ENCODE measurements around the gene CLEC16A. TPM values are rescaled to one million over a fixed set of nuclear protein-coding genes. Genes with fewer than 3 reads are reported as not detected.

The CLEC16A gene
- total RNA-seq, 1 donor from 2014 or later, result 19.8 TPM

- no peaks in the 10 kb centered on the region for H3K36me3 ChIP-seq (ENCODE audit: control insufficient read depth, insufficient read depth, low read length)
- DNase-seq (ENCODE audit: low read depth), result no peak
- TF ChIP-seq, protein P1, sequence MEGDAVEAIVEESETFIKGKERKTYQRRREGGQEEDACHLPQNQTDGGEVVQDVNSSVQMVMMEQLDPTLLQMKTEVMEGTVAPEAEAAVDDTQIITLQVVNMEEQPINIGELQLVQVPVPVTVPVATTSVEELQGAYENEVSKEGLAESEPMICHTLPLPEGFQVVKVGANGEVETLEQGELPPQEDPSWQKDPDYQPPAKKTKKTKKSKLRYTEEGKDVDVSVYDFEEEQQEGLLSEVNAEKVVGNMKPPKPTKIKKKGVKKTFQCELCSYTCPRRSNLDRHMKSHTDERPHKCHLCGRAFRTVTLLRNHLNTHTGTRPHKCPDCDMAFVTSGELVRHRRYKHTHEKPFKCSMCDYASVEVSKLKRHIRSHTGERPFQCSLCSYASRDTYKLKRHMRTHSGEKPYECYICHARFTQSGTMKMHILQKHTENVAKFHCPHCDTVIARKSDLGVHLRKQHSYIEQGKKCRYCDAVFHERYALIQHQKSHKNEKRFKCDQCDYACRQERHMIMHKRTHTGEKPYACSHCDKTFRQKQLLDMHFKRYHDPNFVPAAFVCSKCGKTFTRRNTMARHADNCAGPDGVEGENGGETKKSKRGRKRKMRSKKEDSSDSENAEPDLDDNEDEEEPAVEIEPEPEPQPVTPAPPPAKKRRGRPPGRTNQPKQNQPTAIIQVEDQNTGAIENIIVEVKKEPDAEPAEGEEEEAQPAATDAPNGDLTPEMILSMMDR (IDR thresholded peaks at IDR 0.05; ENCODE audit: insufficient read depth, low read length, poor library complexity, severe bottlenecking), result no peak
- no peak overlapping the region for H3K4me3 ChIP-seq (ENCODE audit: low read depth, low read length)
- H3K27me3 ChIP-seq (ENCODE audit: control insufficient read depth, insufficient read depth, low read length), result no peaks in the 10 kb centered on the region
Observed at GRCh38 chr16:10947211-10947787, 2.9 kb downstream of the CLEC16A start.

DNA sequence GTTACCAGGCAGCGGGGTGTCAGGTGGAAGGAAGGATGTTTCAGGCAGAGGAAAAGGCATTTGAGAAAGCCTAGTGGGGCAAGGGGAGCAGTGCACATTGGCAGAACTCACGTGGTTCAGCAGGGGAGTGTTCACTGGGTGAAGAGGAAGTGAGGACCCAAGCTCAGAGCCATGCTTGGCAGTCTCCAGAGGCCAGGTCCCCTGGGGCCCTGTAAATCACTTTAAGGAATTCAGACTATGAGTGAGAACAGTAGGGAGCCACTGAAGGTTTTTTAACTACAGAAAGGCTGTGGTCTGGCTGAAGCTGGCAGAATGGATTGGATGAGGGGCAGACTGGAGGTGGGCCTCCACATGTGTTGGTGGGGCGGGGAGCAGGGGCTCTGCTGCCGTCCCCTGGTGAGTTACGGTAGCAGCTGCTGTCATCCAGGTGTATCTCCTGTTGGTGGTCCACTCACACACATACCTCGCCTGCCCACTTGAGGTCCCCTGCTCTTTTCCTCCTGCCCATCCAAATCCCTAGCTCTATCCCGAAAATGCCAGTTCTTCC, 5.1 kb downstream of the CLEC16A start:
- Histone ChIP-seq H3K27me3 (ENCODE audit: control insufficient read depth, insufficient read depth, low read length) (no peaks in the 10 kb centered on the region), H3K4me3 (ENCODE audit: low read depth, low read length) (no peak overlapping the region), H3K36me3 (ENCODE audit: control insufficient read depth, insufficient read depth, low read length) (no peaks in the 10 kb centered on the region)
- no peak for DNase-seq (ENCODE audit: low read depth)
- TF ChIP-seq, protein P1 (IDR thresholded peaks at IDR 0.05; ENCODE audit: insufficient read depth, low read length, poor library complexity, severe bottlenecking), result no peak

DNA sequence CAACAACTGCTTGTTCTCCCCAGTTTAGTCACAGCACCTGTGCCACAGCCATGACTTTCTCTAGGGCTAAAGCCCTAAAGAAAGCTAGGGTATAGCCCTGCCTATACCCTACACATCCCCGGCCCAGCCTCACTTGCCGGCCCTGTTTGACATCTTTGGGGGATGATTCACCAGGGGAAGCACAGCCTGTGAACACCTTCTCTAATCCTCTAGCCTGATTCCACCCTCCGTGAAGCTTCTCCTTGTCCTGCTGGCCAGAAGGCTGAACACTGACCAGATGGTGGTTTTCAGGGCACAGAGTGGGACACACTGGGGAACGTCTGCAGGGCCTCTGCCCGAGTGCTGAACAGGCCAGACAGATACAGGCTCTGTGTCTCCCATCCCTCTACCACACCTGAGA, 6.0 kb downstream of the CLEC16A start:
- H3K27me3 ChIP-seq (ENCODE audit: control insufficient read depth, insufficient read depth, low read length), result no peaks in the 10 kb centered on the region
- TF ChIP-seq, protein P1 (IDR thresholded peaks at IDR 0.05; ENCODE audit: insufficient read depth, low read length, poor library complexity, severe bottlenecking), result no peak
- no peak for DNase-seq (ENCODE audit: low read depth)
- no peaks in the 10 kb centered on the region for H3K36me3 ChIP-seq (ENCODE audit: control insufficient read depth, insufficient read depth, low read length)
- H3K4me3 ChIP-seq (ENCODE audit: low read depth, low read length), result no peak overlapping the region

DNA sequence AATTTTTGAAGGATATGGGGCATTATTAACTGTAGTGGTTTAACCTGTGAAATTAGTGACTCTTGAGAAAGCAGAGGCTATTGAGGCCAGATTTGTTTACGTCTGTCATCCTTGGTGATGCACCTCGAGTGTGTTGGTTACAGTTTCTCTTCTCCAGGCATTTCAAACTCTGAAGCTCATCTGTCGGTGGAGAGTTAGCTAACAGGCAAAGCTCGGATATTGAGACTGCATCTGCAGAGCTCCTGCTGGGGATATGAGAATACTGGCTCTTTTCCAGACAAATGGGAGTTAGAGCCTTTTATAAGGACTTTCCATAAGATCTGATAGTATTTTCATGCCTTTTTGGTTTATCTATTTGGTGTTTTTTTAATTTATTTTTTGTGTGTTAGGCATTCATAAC, 6.7 kb downstream of the CLEC16A start:
- H3K4me3 ChIP-seq (ENCODE audit: low read depth, low read length), result no peak overlapping the region

DNA sequence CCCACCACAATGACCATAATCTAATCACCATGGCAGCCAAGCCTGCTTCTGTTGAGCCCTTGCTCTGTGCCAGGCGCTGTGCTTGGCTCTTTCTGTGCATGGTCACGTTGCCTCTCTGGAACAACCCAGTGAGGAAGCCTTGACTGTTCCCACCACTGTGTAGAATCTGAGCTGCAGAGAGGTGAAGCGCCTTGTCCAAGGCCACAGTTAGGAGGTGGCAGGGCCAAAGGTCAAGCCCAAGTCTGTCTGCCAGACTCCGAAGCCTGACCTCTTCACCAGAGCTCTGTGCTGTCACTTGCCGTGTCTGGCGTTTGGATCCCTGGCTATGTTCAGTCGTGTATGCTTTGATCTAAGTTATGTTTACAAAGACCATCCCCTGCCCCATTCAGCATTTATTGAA, 10.5 kb downstream of the CLEC16A start:
- Histone ChIP-seq H3K36me3 (ENCODE audit: control insufficient read depth, insufficient read depth, low read length) (no peaks in the 10 kb centered on the region), H3K27me3 (ENCODE audit: control insufficient read depth, insufficient read depth, low read length) (no peaks in the 10 kb centered on the region), H3K4me3 (ENCODE audit: low read depth, low read length) (no peak overlapping the region)
- DNase-seq (ENCODE audit: low read depth), result no peak
- TF ChIP-seq, protein P1 (IDR thresholded peaks at IDR 0.05; ENCODE audit: insufficient read depth, low read length, poor library complexity, severe bottlenecking), result no peak

More for the DNA sequence above, 6.7 kb downstream of the CLEC16A start:
- H3K27me3 ChIP-seq (ENCODE audit: control insufficient read depth, insufficient read depth, low read length), result no peaks in the 10 kb centered on the region
- TF ChIP-seq, protein P1 (IDR thresholded peaks at IDR 0.05; ENCODE audit: insufficient read depth, low read length, poor library complexity, severe bottlenecking), result no peak
- no peaks in the 10 kb centered on the region for H3K36me3 ChIP-seq (ENCODE audit: control insufficient read depth, insufficient read depth, low read length)
- no peak for DNase-seq (ENCODE audit: low read depth)
